ENCODE results near the gene GTF2H3.

The GTF2H3 gene

GRCh38 chr12:123634142-123634561 lies 523 bp downstream of the GTF2H3 start:
- no peak for DNase-seq
- in situ Hi-C loops (cut with MboI; ENCODE audit: low pct_unique_long_range_greater_than_20kb, low sequenced_read_pairs): no loop called here

- DNase-seq: no peak
- in situ Hi-C loops (cut with MboI; ENCODE audit: low pct_unique_long_range_greater_than_20kb, low sequenced_read_pairs): no loop called here
Measured at GRCh38 chr12:123643911-123644310, 10.3 kb downstream of the GTF2H3 start.

- in situ Hi-C loops (cut with MboI; ENCODE audit: low pct_unique_long_range_greater_than_20kb, low sequenced_read_pairs): no loop called here
- no peak for DNase-seq
Measured at GRCh38 chr12:123645380-123645779, 11.8 kb downstream of the GTF2H3 start.

GRCh38 chr12:123645878-123646277 lies 12.2 kb downstream of the GTF2H3 start:
- in situ Hi-C loops (cut with MboI; ENCODE audit: low pct_unique_long_range_greater_than_20kb, low sequenced_read_pairs): no loop called here
- DNase-seq: no peak

- in situ Hi-C loops (cut with MboI; ENCODE audit: low pct_unique_long_range_greater_than_20kb, low sequenced_read_pairs): no loop called here
- no peak for DNase-seq
Measured at GRCh38 chr12:123648401-123648800, 14.8 kb downstream of the GTF2H3 start.

DNA sequence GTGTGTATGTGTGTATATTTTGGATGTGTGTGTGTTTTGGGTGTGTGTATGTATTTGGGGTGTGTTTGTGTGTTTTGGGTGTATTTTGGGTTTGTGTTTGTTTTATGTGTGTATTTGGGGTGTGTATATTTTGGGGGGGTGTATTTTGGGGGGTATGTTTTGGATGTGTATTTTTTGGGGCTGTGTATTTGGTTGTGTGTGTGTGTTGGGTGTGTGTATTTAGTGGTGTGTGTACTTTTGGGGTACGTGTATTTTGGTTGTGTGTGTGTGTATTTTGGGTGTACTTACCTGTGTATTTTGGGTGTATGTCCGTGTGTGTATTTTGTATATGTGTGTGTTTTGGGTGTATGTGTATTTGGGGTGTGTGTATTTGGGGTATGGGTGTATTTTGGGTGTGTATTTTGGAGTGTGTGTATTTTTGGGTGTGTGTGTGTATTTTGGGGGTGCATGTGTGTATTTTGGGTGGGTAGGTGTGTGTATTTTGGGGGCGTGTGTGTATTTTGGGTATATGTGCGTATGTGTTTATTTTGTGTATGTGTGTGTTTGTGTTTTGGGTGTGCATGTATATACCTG lies 20.6 kb downstream of the GTF2H3 start:
- DNase-seq: no peak
- in situ Hi-C loops (cut with MboI; ENCODE audit: low pct_unique_long_range_greater_than_20kb, low sequenced_read_pairs): no loop called here

DNA sequence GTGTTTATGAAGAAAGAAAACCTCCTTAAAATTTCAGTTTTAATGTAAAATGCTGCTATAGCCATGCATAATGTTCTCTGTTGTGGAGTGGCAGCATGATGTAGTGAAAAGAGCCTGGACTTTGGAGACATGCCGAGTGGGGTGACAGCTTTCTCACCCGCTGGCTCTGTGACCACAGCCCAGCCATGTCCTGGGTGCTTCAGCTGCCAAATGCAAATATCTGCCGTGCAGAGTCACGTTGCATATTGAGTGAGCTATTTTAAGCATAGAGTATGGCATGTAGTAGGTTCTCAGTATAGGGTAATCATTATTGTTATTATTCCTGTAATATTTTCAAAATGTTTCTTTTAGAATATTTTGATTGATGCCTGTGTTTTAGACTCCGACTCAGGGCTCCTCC lies 21.8 kb downstream of the GTF2H3 start:
- no peak for DNase-seq
- in situ Hi-C loops (cut with MboI; ENCODE audit: low pct_unique_long_range_greater_than_20kb, low sequenced_read_pairs): no loop called here

- DNase-seq: no peak
- in situ Hi-C loops (cut with MboI; ENCODE audit: low pct_unique_long_range_greater_than_20kb, low sequenced_read_pairs): no loop called here
Measured at GRCh38 chr12:123656392-123656791, 22.8 kb downstream of the GTF2H3 start.

DNA sequence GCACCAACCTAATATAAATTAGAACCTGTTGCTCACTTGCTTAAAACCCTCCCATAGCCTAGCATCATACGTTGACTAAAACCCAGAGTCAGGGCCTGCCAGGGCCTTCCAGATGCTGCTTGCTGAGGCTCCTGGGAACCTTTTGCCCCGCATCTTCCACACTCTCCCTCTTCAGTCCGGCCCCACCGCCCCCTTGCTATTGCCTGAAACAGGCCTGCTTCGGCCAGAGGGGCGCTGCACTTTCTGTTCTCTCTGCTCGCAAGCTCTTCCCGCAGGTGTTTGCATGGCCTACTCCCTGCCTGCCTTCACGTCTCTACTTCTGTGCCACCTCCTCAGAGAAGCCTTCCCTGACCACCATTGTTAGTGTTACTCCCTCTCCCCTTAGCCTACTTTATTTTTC lies 23.6 kb downstream of the GTF2H3 start:
- DNase-seq: no peak
- in situ Hi-C loops (cut with MboI; ENCODE audit: low pct_unique_long_range_greater_than_20kb, low sequenced_read_pairs): no loop called here

DNA sequence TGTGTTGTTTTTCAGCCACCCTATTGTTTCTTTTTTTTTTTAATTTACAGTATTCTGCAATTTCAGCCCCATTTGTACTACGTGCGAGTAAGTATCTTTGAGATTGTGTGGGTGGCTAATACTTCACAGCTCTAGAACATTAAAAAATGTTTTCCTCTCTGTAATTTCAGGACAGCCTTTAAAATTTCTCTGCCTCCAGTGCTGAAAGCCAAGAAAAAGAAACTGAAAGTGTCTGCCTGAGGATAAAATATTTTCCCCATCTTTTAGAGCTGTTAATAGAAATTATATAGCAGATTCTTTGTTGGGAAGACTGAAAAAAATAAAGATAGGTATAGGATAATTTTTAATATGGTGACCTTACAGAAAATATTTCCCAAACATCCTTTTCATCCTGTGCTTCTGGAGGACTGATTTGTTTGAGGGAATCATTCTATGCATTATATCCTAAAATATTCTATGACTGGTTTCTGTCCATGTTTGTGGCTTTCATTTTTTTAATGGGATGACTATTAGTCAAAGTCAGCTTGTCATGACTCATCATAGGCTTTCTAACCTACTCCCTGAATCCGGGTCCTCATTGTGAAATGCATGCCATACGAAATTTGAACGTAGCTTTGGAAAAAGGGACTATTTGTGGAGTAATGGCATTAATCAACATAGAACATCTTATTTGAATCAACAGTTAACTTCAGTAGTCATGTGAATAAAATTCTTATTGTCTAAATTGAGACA lies 26.5 kb downstream of the GTF2H3 start:
- in situ Hi-C loops (cut with MboI; ENCODE audit: low pct_unique_long_range_greater_than_20kb, low sequenced_read_pairs): no loop called here
- DNase-seq: no peak

DNA sequence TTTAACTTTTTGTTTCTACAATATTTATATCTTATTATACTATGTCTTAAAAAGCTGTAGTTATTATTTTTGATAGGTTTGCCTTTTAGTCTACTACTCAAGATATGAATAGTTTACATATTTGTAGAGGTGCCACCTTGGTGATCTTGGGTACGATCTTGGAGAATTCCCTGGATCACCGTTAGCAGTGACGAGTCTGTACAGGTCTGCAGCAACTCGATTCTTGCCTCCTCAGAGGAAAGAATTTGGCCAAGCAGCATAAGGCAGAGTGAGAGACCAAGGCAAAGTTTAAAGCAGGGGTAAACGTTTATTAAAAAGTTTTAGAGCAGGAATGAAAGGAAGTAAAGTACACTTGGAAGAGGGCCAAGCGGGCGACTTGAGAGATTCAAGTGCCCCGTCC lies 34.1 kb downstream of the GTF2H3 start:
- in situ Hi-C loops (cut with MboI; ENCODE audit: low pct_unique_long_range_greater_than_20kb, low sequenced_read_pairs): no loop called here
- no peak for DNase-seq

- in situ Hi-C loops (cut with MboI; ENCODE audit: low pct_unique_long_range_greater_than_20kb, low sequenced_read_pairs): no loop called here
- peak; percentile 83 for DNase-seq
Measured at GRCh38 chr12:123670882-123671728, 37.5 kb downstream of the GTF2H3 start, which contains the start of gene TCTN2. Gene TCTN2, plus strand, starts transcription at chr12:123671113. Its CDS starts 128 bp downstream, at chr12:123671241.

GRCh38 chr12:123671876-123672275 lies 38.2 kb downstream of the GTF2H3 start:
- in situ Hi-C loops (cut with MboI; ENCODE audit: low pct_unique_long_range_greater_than_20kb, low sequenced_read_pairs): no loop called here
- no peak for DNase-seq

DNA sequence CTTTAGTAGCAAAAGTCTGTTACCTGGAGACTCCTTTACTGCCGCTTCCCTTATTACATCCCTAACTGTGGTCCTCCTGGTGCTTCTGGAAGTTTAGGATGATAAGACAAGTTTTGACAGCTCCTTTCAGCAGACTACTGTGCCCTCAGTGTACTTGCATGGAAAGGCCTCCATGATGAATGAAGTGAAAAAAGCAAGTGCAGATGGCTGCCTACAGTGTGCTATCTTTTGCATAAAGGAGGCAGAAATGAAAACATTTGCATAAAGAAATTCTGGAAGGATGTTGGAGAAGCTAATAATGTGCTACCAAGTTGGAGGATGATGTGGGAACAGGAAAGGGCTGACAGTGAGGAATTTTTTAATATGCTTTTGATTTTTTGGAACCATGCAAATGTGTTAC lies 41.8 kb downstream of the GTF2H3 start:
- no peak for DNase-seq
- in situ Hi-C loops (cut with MboI; ENCODE audit: low pct_unique_long_range_greater_than_20kb, low sequenced_read_pairs): no loop called here

- no peak for DNase-seq
- in situ Hi-C loops (cut with MboI; ENCODE audit: low pct_unique_long_range_greater_than_20kb, low sequenced_read_pairs): no loop called here
Measured at GRCh38 chr12:123676616-123677320, 43.1 kb downstream of the GTF2H3 start.

DNA sequence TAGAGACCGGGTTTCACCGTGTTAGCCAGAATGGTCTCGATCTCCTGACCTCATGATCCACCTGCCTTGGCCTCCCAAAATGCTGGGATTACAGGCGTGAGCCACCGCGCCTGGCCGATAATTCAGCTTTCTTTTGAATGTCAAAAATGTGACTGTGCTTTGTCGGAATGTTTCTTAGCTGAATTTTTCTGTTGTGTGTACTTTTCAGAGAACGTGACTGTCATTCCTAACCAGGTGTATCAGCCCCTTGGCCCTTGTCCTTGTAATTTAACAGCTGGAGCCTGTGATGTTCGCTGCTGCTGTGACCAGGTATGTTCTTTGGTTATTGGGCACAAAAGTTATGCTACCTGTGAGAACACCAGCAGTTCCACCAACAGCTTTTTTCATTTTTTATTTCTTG lies 45.4 kb downstream of the GTF2H3 start:
- no peak for DNase-seq

GRCh38 chr12:123681605-123682004 lies 48.0 kb downstream of the GTF2H3 start:
- in situ Hi-C loops (cut with MboI; ENCODE audit: low pct_unique_long_range_greater_than_20kb, low sequenced_read_pairs): no loop called here
- no peak for DNase-seq

More for the DNA sequence above, 45.4 kb downstream of the GTF2H3 start:
- in situ Hi-C loops (cut with MboI; ENCODE audit: low pct_unique_long_range_greater_than_20kb, low sequenced_read_pairs): no loop called here

- in situ Hi-C loops (cut with MboI; ENCODE audit: low pct_unique_long_range_greater_than_20kb, low sequenced_read_pairs): no loop called here
- no peak for DNase-seq
Measured at GRCh38 chr12:123683964-123684363, 50.3 kb downstream of the GTF2H3 start.

- in situ Hi-C loops (cut with MboI; ENCODE audit: low pct_unique_long_range_greater_than_20kb, low sequenced_read_pairs): no loop called here
- no peak for DNase-seq
Measured at GRCh38 chr12:123686636-123687190, 53.1 kb downstream of the GTF2H3 start.

Data from KBM-7 (cell line).